K562 (cell line): ENCODE data around the gene LY6G6C. TPM values are rescaled to one million over a fixed set of nuclear protein-coding genes. Genes with fewer than 3 reads are reported as not detected.

ENCODE experiments used
- ATF4 ChIP-seq: fragments of 450-650 bp; formaldehyde crosslinking; IDR thresholded peaks from 2 replicates; pipeline ENCODE4 v1.4.0; 2022; ENCODE audit warnings: mild to moderate bottlenecking, moderate library complexity
- DMBX1 ChIP-seq: fragments of 250-450 bp; sonication (Bioruptor Pico); IDR thresholded peaks from 2 replicates; pipeline ENCODE4 v1.8.0; 2022; ENCODE audit warnings: inconsistent platforms, mild to moderate bottlenecking, moderate library complexity, borderline replicate concordance
- EHMT2 ChIP-seq: fragments of 450-650 bp; IDR thresholded peaks from 2 replicates; pipeline ENCODE4 v1.6.1; 2018; ENCODE audit warnings: antibody characterized with exemption
- FOXO4 ChIP-seq: fragments of 450-650 bp; formaldehyde crosslinking; IDR thresholded peaks from 2 replicates; pipeline ENCODE4 v1.4.0; 2020; ENCODE audit warnings: mild to moderate bottlenecking, moderate library complexity
- ILK ChIP-seq: fragments of 450-650 bp; IDR thresholded peaks from 2 replicates; pipeline ENCODE4 v1.6.1; 2016; ENCODE audit warnings: missing genetic modification characterization, low read depth, mild to moderate bottlenecking, missing compliant biosample characterization, moderate library complexity, borderline replicate concordance
- JUND ChIP-seq, 2 experiments: IDR thresholded peaks; 2 replicates in 1 of 2; 3 replicates in 1 of 2; pipeline ENCODE4 v1.6.1; 2011; ENCODE audit warnings: borderline replicate concordance in 2 of 2, low read depth in 2 of 2, low read length in 2 of 2, improper control_type of control experiment in 1 of 2, missing biosample characterization in 1 of 2, missing genetic modification characterization in 1 of 2, missing genetic modification reagents in 1 of 2
- KAT7 ChIP-seq: sonication (generic); formaldehyde crosslinking; IDR thresholded peaks from 2 replicates; pipeline ENCODE4 v1.8.0; 2022; ENCODE audit warnings: missing genetic modification reagents, mild to moderate bottlenecking, borderline replicate concordance
- NR2C2 ChIP-seq, 2 experiments: fragments of 200-800 bp in 1 of 2; sonication (Bioruptor generic) in 1 of 2; sonication (generic) in 1 of 2; formaldehyde crosslinking in 1 of 2; IDR thresholded peaks; 2 replicates each; pipeline versions ENCODE4 v1.6.1 to v1.8.0; 2016 to 2022; ENCODE audit warnings: mild to moderate bottlenecking in 1 of 2, missing compliant biosample characterization in 1 of 2, missing genetic modification characterization in 1 of 2, missing genetic modification reagents in 1 of 2
- RBM39 ChIP-seq: fragments of 200-400 bp; formaldehyde crosslinking; optimal IDR thresholded peaks from 2 replicates; pipeline ENCODE3; 2018; ENCODE audit warnings: low read depth, low read length
- RFX1 ChIP-seq: fragments of 450-650 bp; IDR thresholded peaks from 2 replicates; pipeline ENCODE4 v1.6.1; 2016; ENCODE audit warnings: mild to moderate bottlenecking, moderate library complexity
- SNRNP70 ChIP-seq: fragments of 200-400 bp; formaldehyde crosslinking; optimal IDR thresholded peaks from 2 replicates; pipeline ENCODE3; 2017; ENCODE audit warnings: low read depth, low read length
- ZNF134 ChIP-seq: fragments of 250-450 bp; sonication (Bioruptor Pico); conservative IDR thresholded peaks from 2 replicates; pipeline ENCODE4 v1.4.0; 2020
- ZNF277 ChIP-seq: fragments of 250-450 bp; sonication (Bioruptor Pico); IDR thresholded peaks from 2 replicates; pipeline ENCODE4 v1.8.0; 2022; ENCODE audit warnings: inconsistent platforms, mild to moderate bottlenecking, moderate library complexity, borderline replicate concordance
- ZNF324 ChIP-seq: fragments of 250-450 bp; sonication (Bioruptor Pico); IDR thresholded peaks from 2 replicates; pipeline ENCODE4 v1.4.0; 2020; ENCODE audit warnings: mild to moderate bottlenecking
- ZNF583 ChIP-seq: fragments of 250-450 bp; sonication (Bioruptor Pico); IDR thresholded peaks from 2 replicates; pipeline ENCODE4 v1.4.0; 2020
- polyA plus RNA-seq, 8 experiments: library from polyadenylated mRNA; depleted of rRNA in 4 of 8; stranded (reverse) in 5 of 8; unstranded in 3 of 8; fragments of >200 nt; fragmentation: Nextera tagmentation in 2 of 8; fragmentation: Illumina TruSeq in 1 of 8; extraction: Ambion mirVana in 2 of 8; extraction: Trizol in 1 of 8; gene quantifications; 2 replicates each; pipeline versions ENCODE4 v1.2.1 to v1.2.3, GENCODE V29; 2011 to 2014; ENCODE audit warnings: inconsistent platforms in 1 of 8, missing spikeins in 1 of 8
- total RNA-seq, 7 experiments: library from RNA; depleted of rRNA in 6 of 7; stranded (reverse); fragments of >200 nt in 6 of 7; fragmentation: Illumina TruSeq in 2 of 7; extraction: Trizol in 2 of 7; gene quantifications; 2 replicates each; pipeline versions ENCODE4 v1.2.1 to v1.2.3, GENCODE V29; 2011 to 2021; ENCODE audit warnings: low replicate concordance in 1 of 7
- TF ChIP-seq, protein P1 (sequence below), 2 experiments: IDR thresholded peaks; 2 replicates each; pipeline ENCODE4 v1.6.1; 2011; ENCODE audit warnings: borderline replicate concordance in 1 of 2, control low read depth in 1 of 2, low read depth in 1 of 2, low read length in 1 of 2, mild to moderate bottlenecking in 1 of 2, mixed read lengths in 1 of 2, moderate library complexity in 1 of 2; ENCODE audit not compliant: insufficient read depth in 1 of 2, insufficient read length in 1 of 2, poor library complexity in 1 of 2, severe bottlenecking in 1 of 2; ENCODE audit errors: extremely low read depth in 1 of 2
- TF ChIP-seq, protein P2 (sequence below): fragments of 250-450 bp; sonication (Bioruptor Pico); IDR thresholded peaks from 2 replicates; pipeline ENCODE4 v1.8.0; 2021; ENCODE audit warnings: moderate library complexity, mild to moderate bottlenecking, inconsistent platforms

The LY6G6C gene
- total and polyA plus RNA-seq, 9 of the 15 experiments (the other 6 are each of a cell fraction or from before 2014, with no cell fraction given), result 0.06 to 0.20 TPM; not detected in 7

DNA sequence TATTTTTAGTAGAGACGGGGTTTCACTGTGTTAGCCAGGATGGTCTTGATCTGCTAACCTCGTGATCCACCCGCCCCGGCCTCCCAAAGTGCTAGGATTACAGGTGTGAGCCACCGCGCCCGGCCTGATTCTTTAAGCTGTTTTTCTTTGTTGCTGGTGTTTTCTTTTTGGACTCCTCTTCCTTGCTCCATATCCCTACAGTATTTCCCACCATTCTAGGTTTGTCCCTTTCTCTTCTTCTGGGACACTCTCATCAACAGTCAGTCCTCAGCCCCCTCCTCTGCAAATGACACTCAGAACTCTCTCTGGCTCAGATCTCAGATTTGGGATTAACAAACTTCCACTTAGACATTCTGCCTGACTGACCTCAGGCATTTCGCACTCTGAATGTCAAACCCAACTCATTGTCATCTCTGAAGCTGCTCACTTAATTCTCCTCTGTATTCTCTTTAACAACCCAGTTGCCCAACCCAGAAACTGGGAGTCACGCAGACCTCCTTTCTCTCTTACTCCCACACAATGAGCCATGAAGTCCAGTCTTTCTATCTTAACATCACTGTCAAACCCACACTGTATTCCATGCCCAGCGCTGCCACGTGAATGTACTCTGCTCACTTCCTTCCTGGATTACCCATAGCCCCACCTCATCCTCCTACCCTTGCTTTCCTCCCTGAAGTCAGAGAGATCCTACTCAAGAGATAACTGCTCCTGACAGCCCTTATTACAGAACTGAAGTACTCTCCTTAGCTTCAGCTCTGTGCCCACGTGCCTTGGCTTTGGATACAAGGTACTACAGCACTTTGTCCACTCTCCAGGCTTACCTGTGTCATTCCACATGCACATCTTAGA lies 4.2 kb upstream of the LY6G6C start (continued):
- TF ChIP-seq ILK (peak; percentile 41; the same call in 1 of the 2 replicates), RBM39 (peak; percentile 80), ZNF583 (CRISPR knock-in tag) (peak; percentile 92), ZNF324 (peak; percentile 56; the same call in 1 of the 2 replicates), ZNF134 (CRISPR knock-in tag) (peak; percentile 36; the same call in 1 of the 2 replicates), FOXO4 (CRISPR knock-in tag) (no peak), ATF4 (CRISPR knock-in tag) (peak; percentile 62), SNRNP70 (no peak), JUND (IDR thresholded peaks at IDR 0.05; ENCODE audit: borderline replicate concordance, low read depth, low read length) (peak; percentile 26; the same call in 1 of the 2 replicates), JUND (tag; IDR thresholded peaks at IDR 0.05; ENCODE audit: borderline replicate concordance, low read depth, low read length) (peak; percentile 45; the same call in 1 of the 3 replicates), NR2C2 (CRISPR knock-in tag; IDR thresholded peaks at IDR 0.05) (no peak), NR2C2 (tag; IDR thresholded peaks at IDR 0.05) (peak; percentile 51; the same call in 1 of the 2 replicates), EHMT2 (0 out of 2 replicates have a peak, but pooled peaks have one; percentile 57), RFX1 (no peak), KAT7 (CRISPR knock-in tag) (peak; percentile 94), DMBX1 (peak; percentile 84), ZNF277 (CRISPR knock-in tag) (no peak)
- TF ChIP-seq, protein P1, sequence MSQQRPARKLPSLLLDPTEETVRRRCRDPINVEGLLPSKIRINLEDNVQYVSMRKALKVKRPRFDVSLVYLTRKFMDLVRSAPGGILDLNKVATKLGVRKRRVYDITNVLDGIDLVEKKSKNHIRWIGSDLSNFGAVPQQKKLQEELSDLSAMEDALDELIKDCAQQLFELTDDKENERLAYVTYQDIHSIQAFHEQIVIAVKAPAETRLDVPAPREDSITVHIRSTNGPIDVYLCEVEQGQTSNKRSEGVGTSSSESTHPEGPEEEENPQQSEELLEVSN (IDR thresholded peaks at IDR 0.05; ENCODE audit: borderline replicate concordance in 1 of 2, extremely low read depth in 1 of 2, insufficient read depth in 1 of 2, insufficient read length in 1 of 2, low read depth in 1 of 2, low read length in 1 of 2, poor library complexity in 1 of 2, severe bottlenecking in 1 of 2), result no peak
- TF ChIP-seq, protein P2, sequence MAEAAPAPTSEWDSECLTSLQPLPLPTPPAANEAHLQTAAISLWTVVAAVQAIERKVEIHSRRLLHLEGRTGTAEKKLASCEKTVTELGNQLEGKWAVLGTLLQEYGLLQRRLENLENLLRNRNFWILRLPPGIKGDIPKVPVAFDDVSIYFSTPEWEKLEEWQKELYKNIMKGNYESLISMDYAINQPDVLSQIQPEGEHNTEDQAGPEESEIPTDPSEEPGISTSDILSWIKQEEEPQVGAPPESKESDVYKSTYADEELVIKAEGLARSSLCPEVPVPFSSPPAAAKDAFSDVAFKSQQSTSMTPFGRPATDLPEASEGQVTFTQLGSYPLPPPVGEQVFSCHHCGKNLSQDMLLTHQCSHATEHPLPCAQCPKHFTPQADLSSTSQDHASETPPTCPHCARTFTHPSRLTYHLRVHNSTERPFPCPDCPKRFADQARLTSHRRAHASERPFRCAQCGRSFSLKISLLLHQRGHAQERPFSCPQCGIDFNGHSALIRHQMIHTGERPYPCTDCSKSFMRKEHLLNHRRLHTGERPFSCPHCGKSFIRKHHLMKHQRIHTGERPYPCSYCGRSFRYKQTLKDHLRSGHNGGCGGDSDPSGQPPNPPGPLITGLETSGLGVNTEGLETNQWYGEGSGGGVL (CRISPR knock-in tag), result no peak
